Measurements from ENCODE around the gene MLH3. TPM values are rescaled to one million over a fixed set of nuclear protein-coding genes. Genes with fewer than 3 reads are reported as not detected.

MLH3 gene
- total RNA-seq, 3 donors from 2014 or later = 11.0 to 14.7 (median 11.7) TPM

DNA sequence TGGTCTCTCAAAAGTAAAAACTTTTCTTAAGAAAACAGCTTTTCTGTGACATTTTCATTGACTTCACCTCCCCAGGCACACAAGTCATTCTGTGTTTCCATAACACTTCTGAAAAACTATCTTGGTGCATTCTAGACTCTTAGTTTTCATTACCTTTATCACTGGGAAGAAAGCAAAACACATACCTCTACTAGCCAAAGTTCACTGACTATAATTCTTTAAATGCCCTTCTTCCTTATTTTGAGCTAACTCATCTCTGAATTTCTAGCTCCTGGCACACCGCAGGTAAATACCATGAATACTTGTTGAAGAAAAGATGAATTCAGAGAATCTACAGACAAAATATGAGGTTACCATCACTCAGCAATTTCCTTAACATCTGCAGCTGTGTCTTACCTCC, 21.1 kb downstream of the MLH3 start:
- Mint-ChIP-seq H3K4me1 (ENCODE audit: low read depth) (no peaks in the 10 kb centered on the region), H3K4me3 (no peak overlapping the region), H3K36me3 (ENCODE audit: insufficient read depth) (peaks cover 28% of the 10 kb centered on the region), H3K9me3 (no peaks in the 10 kb centered on the region), H3K27me3 (ENCODE audit: low read depth) (no peaks in the 10 kb centered on the region)
- no peak for DNase-seq
- ATAC-seq = no peak

DNA sequence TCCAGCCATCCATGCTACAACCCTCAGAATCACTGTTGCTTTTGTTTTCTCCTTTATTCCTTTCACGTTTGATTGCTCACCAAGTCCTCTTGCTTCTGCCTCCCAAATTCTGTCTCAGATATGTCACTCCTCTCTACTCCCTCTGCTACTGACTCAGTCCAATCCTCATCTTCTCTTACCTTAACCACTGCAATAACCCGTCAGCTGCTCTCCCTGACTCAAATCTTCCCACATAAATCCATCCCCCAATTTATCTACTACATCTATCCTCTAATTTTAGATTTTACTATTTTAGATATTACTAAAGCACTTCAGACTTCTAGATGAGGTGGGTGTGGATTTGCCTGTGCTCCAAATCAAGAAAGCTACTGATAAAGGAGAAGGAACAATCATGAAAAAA, 25.4 kb downstream of the MLH3 start:
- no peaks in the 10 kb centered on the region for H3K9me3 Mint-ChIP-seq
- ATAC-seq = no peak
- H3K4me1 Mint-ChIP-seq (ENCODE audit: low read depth) = no peaks in the 10 kb centered on the region
- H3K36me3 Mint-ChIP-seq (ENCODE audit: insufficient read depth) = peaks cover 29% of the 10 kb centered on the region
- no peaks in the 10 kb centered on the region for H3K27me3 Mint-ChIP-seq (ENCODE audit: low read depth)
- H3K4me3 Mint-ChIP-seq = no peak overlapping the region
- no peak for DNase-seq

DNA sequence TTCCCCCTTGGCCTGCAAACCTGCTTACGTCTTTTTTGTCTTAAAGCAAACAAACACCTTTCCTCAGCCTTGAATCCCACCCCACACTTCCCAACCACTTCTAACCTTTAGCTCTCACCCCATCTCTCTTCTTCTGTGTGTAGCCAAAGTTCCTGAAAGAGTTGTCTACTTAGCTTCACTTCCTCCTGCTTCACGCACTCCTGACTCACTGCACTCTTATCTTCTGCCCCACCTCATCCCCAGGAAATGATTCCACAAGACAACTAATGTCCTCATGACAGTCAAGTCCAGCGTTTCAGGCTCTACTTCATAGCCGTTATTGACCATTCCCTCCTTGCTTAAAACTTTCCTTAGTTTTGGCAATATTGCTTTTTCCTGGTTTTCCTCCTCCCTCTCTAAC, 26.2 kb downstream of the MLH3 start:
- no peak for DNase-seq
- Mint-ChIP-seq H3K27me3 (ENCODE audit: low read depth) (no peaks in the 10 kb centered on the region), H3K9me3 (no peaks in the 10 kb centered on the region), H3K4me1 (ENCODE audit: low read depth) (no peaks in the 10 kb centered on the region), H3K36me3 (ENCODE audit: insufficient read depth) (peaks cover 24% of the 10 kb centered on the region), H3K4me3 (no peak overlapping the region)
- ATAC-seq = no peak

DNA sequence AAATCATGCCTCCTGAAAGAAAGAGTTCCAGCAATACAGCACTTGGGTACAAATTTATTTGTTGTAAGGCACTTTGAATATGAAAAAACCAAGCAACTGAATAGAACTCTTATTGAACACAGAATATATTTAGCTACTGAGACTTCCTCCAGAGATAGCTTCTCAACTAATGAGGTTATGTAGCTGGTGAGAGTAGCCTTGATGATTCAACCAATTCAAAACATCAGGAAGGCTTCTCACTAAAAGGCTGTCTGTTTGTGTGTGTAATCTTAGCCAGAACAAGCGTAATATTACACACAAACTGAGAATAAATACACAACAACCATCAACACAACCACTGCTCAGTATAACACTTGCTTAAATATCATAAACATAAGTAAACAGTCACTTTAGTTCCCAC, 28.2 kb downstream of the MLH3 start:
- Mint-ChIP-seq H3K36me3 (ENCODE audit: insufficient read depth) (peaks cover 29% of the 10 kb centered on the region), H3K4me1 (ENCODE audit: low read depth) (no peaks in the 10 kb centered on the region), H3K9me3 (no peaks in the 10 kb centered on the region), H3K27me3 (ENCODE audit: low read depth) (no peaks in the 10 kb centered on the region), H3K4me3 (no peak overlapping the region)
- DNase-seq (no peak), ATAC-seq (no peak)

DNA sequence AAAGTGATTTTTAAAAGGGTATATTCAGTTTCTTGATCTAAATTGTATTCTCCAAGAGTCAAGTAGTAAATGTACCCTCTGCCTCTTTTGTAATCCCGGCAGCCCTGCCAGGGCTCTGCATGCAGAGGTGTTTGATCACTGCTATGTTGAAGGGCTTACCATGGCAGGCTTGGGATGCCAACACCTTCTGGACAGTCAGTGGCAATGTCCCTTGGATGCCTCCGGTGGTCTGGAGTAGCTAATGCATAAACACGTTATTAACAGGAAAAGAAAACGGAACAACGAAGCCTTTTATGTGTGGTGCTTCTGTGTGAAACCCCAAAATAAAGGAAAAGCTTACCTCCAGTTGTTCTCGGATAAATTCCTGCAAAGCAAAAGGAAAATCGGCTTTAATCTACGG, 28.6 kb downstream of the MLH3 start:
- no peaks in the 10 kb centered on the region for H3K27me3 Mint-ChIP-seq (ENCODE audit: low read depth)
- DNase-seq (no peak), ATAC-seq (no peak)
- no peaks in the 10 kb centered on the region for H3K4me1 Mint-ChIP-seq (ENCODE audit: low read depth)
- H3K9me3 Mint-ChIP-seq = no peaks in the 10 kb centered on the region
- no peak overlapping the region for H3K4me3 Mint-ChIP-seq
- peaks cover 27% of the 10 kb centered on the region for H3K36me3 Mint-ChIP-seq (ENCODE audit: insufficient read depth)

DNA sequence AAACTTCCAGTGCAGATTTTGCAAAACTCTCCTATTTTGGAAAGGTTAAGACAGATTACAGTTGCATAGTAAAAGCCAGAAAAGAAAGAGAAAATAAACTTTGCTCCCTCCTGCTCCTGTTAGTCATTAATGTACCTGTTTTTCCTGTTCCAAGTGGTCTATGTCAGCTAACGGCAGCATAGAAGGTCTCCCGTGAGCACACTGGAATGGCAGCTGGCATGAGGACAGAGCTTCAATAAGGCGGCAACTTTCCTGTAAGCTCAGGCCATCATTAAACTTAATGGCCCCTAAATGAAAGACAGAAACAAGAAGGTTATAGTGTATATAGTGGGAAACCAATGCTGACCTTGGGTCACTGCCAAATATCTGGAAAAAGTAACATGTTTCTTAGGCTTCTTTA, 32.6 kb downstream of the MLH3 start:
- DNase-seq = no peak
- Mint-ChIP-seq H3K27me3 (ENCODE audit: low read depth) (no peaks in the 10 kb centered on the region), H3K4me3 (no peak overlapping the region), H3K36me3 (ENCODE audit: insufficient read depth) (peaks cover 41% of the 10 kb centered on the region), H3K4me1 (ENCODE audit: low read depth) (no peaks in the 10 kb centered on the region), H3K9me3 (no peaks in the 10 kb centered on the region)
- no peak for ATAC-seq

DNA sequence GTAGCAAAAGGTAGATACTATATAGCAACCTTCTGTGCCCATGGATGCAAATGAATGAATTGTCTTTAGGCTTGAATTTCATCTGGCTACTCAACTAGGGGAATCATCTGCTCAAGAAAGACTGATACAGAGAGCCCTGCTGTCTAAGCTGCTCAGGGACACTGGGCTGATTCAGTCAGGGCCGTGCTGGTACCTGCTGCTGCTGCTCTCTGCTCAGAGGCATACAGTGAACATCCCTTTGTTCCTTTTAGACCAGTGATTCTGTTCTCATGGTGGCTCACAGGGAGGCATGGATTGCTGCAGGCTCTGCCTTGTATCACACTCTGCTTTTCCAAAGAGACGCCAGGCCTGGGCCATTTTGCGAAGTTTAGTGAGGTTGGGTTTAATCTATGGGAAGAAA, 34.5 kb downstream of the MLH3 start:
- no peaks in the 10 kb centered on the region for H3K27me3 Mint-ChIP-seq (ENCODE audit: low read depth)
- no peak for ATAC-seq
- H3K36me3 Mint-ChIP-seq (ENCODE audit: insufficient read depth) = peaks cover 38% of the 10 kb centered on the region
- H3K4me3 Mint-ChIP-seq = no peak overlapping the region
- no peak for DNase-seq
- peaks cover 1% of the 10 kb centered on the region for H3K4me1 Mint-ChIP-seq (ENCODE audit: low read depth)
- no peaks in the 10 kb centered on the region for H3K9me3 Mint-ChIP-seq

DNA sequence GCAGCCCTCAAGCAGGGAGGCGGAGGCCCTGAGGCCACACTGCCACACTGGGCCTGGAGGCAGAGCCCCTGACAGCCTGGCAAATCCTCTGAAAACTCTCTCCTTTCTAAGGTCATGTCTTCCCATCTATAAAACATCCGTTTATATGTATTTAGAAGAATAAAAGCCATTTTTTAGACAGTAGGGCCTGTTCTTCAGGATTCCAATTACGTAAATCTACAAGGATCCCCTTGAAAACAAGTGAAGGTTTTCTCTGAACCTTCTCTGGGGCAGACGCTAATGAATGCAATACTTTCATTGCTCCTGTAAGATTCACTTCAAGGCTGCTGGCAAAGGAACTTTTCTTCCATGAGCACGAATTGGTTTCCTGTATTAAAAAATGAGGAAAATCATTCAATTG, 35.8 kb downstream of the MLH3 start:
- H3K4me1 Mint-ChIP-seq (ENCODE audit: low read depth) = peaks cover 13% of the 10 kb centered on the region
- H3K27me3 Mint-ChIP-seq (ENCODE audit: low read depth) = no peaks in the 10 kb centered on the region
- DNase-seq (no peak), ATAC-seq (no peak)
- peaks cover 33% of the 10 kb centered on the region for H3K36me3 Mint-ChIP-seq (ENCODE audit: insufficient read depth)
- H3K9me3 Mint-ChIP-seq = no peaks in the 10 kb centered on the region
- no peak overlapping the region for H3K4me3 Mint-ChIP-seq

DNA sequence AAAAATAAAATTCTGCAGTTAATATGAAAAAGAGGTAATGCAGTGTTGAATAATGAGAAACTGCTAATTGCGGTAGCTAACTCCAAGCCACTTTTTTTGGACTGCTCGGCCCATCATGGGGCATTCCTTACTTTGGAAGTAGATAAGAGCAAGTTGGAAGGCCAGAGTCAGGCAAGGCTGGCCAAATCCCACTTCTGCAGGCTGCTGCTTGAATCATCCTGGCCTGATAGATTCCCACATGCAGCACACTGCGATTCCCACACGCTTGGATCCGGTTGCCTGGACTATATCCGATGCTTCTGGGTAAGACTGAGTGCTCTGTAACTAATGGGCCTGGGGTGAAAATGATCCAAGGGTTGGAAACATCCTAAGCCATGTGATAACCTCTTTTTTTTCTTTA, 38.0 kb downstream of the MLH3 start:
- peaks cover 34% of the 10 kb centered on the region for H3K36me3 Mint-ChIP-seq (ENCODE audit: insufficient read depth)
- no peaks in the 10 kb centered on the region for H3K9me3 Mint-ChIP-seq
- ATAC-seq (no peak), DNase-seq (no peak)
- no peaks in the 10 kb centered on the region for H3K27me3 Mint-ChIP-seq (ENCODE audit: low read depth)
- peaks cover 13% of the 10 kb centered on the region for H3K4me1 Mint-ChIP-seq (ENCODE audit: low read depth)
- H3K4me3 Mint-ChIP-seq = no peak overlapping the region

DNA sequence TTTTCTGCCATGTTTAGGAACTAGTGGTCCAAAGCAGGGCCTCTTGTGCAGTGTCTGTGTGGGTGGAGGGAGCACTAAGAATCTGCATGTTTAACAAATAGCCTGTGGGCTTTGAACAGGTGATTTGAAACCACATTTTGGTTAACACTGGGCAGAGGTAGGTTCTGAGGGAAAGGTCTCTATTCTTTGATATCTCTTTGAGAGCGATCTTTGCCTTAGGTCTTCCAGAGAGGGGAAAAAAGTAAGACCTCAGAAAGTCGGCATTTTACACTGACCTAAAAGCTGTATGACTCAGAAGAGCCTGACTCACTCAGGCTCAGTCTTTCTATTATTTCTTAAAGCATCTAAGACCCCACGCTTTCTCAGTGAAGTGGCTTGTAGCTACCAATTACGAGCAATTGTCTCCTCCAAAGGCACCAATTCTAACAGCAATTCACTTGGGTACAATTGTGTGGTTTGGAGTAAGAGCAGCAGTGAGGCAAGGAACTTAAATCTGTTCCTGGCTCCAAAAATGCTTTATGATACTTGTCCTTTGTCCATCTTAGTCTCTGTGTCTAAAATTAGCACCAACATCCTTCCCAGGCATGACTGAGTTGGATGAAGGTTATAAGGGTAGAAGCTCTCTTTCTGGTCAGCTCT, 39.8 kb downstream of the MLH3 start:
- Mint-ChIP-seq H3K27me3 (ENCODE audit: low read depth) (no peaks in the 10 kb centered on the region), H3K36me3 (ENCODE audit: insufficient read depth) (peaks cover 44% of the 10 kb centered on the region), H3K4me1 (ENCODE audit: low read depth) (peaks cover 18% of the 10 kb centered on the region), H3K9me3 (no peaks in the 10 kb centered on the region), H3K4me3 (no peak overlapping the region)
- no peak for DNase-seq
- peak; percentile 91 to 92 for ATAC-seq

DNA sequence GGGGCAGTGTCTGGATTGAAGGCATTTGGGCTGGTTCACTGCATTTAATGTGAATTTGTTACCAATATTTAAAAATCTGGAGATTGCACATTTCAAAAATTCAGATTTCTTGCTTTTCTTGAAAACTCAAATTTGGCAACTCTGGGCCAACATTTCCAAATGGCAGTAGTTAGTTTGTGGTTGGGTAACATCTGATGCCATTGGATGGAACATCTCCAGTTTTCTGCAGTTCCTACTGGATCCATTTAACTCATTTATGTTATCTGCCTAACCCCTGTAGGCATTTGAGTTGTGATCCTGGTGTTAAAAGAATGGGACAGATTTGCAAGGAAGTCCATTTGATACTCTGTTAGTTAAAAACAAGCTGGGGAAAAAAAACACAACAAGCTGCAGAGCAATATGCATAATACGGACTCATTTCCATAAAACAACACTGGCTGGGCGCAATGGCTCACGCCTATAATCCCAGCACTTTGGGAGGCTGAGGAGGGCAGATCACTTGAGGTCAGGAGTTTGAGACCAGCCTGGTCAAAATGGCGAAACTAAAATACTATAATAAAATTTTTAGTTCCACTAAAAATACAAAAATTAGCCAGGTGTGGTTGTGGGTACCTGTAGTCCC, 40.7 kb downstream of the MLH3 start:
- no peak for DNase-seq
- H3K4me3 Mint-ChIP-seq = no peak overlapping the region
- peaks cover 47% of the 10 kb centered on the region for H3K36me3 Mint-ChIP-seq (ENCODE audit: insufficient read depth)
- H3K4me1 Mint-ChIP-seq (ENCODE audit: low read depth) = peaks cover 24% of the 10 kb centered on the region
- no peaks in the 10 kb centered on the region for H3K27me3 Mint-ChIP-seq (ENCODE audit: low read depth)
- no peaks in the 10 kb centered on the region for H3K9me3 Mint-ChIP-seq
- no peak for ATAC-seq

DNA sequence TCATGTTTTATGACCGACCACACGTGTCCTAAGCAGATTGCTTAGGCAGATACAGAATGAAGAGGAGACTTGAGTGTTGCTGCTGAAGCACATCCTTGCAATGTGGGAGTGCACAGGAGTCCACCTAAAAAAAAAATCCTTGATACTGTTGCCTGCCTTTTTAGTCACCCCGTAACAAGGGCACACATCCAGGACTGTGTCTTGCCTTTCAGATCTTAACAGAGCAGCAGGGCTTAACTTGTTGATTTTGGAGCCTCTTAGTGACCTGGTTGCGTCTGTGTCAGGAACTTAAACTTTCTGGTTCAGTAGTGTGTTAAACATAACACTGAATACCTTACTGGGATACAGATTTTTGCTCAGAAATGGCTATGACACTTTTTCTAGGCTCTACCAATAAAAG, 42.1 kb downstream of the MLH3 start:
- H3K4me1 Mint-ChIP-seq (ENCODE audit: low read depth) = peaks cover 36% of the 10 kb centered on the region
- H3K4me3 Mint-ChIP-seq = no peak overlapping the region
- no peaks in the 10 kb centered on the region for H3K9me3 Mint-ChIP-seq
- DNase-seq (no peak), ATAC-seq (no peak)
- no peaks in the 10 kb centered on the region for H3K27me3 Mint-ChIP-seq (ENCODE audit: low read depth)
- peaks cover 49% of the 10 kb centered on the region for H3K36me3 Mint-ChIP-seq (ENCODE audit: insufficient read depth)

DNA sequence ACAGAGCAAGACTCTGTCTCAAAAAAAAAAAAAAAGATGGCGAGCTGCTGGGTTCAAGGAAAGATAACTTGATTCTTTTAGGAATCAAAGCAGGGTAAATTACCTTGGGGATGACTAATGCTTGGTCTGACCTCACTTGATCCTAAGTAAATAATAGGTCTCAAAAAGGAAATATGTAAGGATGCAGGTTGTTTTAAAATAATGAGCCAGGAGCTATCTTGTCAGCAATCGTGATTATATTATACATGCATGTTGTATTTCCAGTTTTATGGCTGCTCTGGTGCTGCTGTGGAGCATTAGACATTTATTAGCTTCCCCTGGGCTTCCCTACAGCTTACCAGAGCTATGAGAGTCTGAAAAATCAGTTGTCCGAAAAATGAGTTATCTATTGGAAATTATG, 45.9 kb downstream of the MLH3 start:
- H3K27me3 Mint-ChIP-seq (ENCODE audit: low read depth) = no peaks in the 10 kb centered on the region
- no peak overlapping the region for H3K4me3 Mint-ChIP-seq
- H3K36me3 Mint-ChIP-seq (ENCODE audit: insufficient read depth) = peaks cover 46% of the 10 kb centered on the region
- H3K4me1 Mint-ChIP-seq (ENCODE audit: low read depth) = peaks cover 39% of the 10 kb centered on the region
- H3K9me3 Mint-ChIP-seq = no peaks in the 10 kb centered on the region
- DNase-seq (no peak), ATAC-seq (no peak)

DNA sequence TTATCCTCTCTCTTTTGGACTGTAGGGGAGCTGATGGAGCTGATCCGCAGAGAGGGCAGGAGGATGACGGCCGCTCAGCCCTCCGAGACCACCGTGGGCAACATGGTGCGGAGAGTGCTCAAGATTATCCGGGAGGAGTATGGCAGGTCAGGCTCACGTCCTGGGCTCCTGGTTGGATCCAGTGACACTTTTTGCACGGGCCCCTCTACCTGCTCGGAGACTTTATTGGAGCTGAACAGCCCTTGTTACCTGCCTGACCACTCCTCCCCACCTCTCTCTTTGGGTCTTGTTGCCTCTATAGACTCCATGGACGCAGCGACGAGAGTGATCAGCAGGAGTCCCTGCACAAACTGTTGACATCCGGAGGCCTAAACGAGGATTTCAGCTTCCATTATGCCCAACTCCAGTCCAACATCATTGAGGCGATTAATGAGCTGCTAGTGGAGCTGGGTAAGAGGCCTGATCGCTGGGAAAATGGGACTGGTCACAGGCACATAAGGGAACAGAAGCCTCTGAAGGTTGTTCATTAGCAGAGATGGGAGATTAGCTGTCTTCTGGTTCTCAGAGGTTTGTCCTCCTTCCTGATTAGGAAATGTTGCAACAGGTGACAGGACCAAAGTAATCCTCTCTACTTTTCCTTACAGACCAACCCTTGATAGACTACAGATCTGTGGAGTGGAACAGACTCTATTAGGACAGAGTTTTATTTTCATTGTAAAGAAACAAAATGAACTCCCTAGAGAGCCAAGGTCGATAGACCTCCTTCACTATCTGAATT, 47.8 kb downstream of the MLH3 start:
- Mint-ChIP-seq H3K27me3 (ENCODE audit: low read depth) (no peaks in the 10 kb centered on the region), H3K36me3 (ENCODE audit: insufficient read depth) (peaks cover 35% of the 10 kb centered on the region), H3K9me3 (no peaks in the 10 kb centered on the region), H3K4me3 (peak overlapping the region; percentile 96), H3K4me1 (ENCODE audit: low read depth) (peaks cover 39% of the 10 kb centered on the region)
- ATAC-seq (peak in 1 of 2 donors; percentile 1), DNase-seq (no peak)
